Skeletal muscle cell (primary cell): ENCODE measurements around the gene SRL.
A peak's percentile ranks its signal among the peaks of the same experiment; 100 is the strongest.

ENCODE experiments used
- DNase-seq: peaks from one replicate; pipeline ENCODE4 v3.0.0-alpha.2; 2010; ENCODE audit warnings: low read depth
- H3K4me3 ChIP-seq: 2 replicates; pipeline ENCODE4 v1.5.1; 2011; ENCODE audit warnings: low read depth, mild to moderate bottlenecking, control low read depth, low read length, moderate library complexity

SRL gene

GRCh38 chr16:4241928-4242283, at the start of gene SRL:
Gene SRL (minus strand): TSS chr16:4242080. CDS start chr16:4242067, 13 bp downstream.
- no peak within 1 kb of the TSS for H3K4me3 ChIP-seq

GRCh38 chr16:4290236-4290830, 48.5 kb upstream of the SRL start:
- no peak for DNase-seq
- no peak overlapping the region for H3K4me3 ChIP-seq

More at GRCh38 chr16:4241928-4242283, at the start of gene SRL:
- DNase-seq, result no peak

- DNase-seq, result no peak
- H3K4me3 ChIP-seq, result no peak overlapping the region
Measured at GRCh38 chr16:4288148-4288921, 46.5 kb upstream of the SRL start.

GRCh38 chr16:4285167-4285566, 43.3 kb upstream of the SRL start:
- DNase-seq, result no peak
- no peak overlapping the region for H3K4me3 ChIP-seq

GRCh38 chr16:4283939-4284338, 42.1 kb upstream of the SRL start:
- no peak for DNase-seq

GRCh38 chr16:4283441-4283840, 41.6 kb upstream of the SRL start:
- no peak overlapping the region for H3K4me3 ChIP-seq
- no peak for DNase-seq

More at GRCh38 chr16:4283939-4284338, 42.1 kb upstream of the SRL start:
- H3K4me3 ChIP-seq, result no peak overlapping the region

GRCh38 chr16:4280625-4281024, 38.7 kb upstream of the SRL start:
- no peak overlapping the region for H3K4me3 ChIP-seq
- no peak for DNase-seq

GRCh38 chr16:4277987-4278513, 36.2 kb upstream of the SRL start:
- DNase-seq, result no peak

GRCh38 chr16:4275861-4276260, 34.0 kb upstream of the SRL start:
- no peak overlapping the region for H3K4me3 ChIP-seq
- DNase-seq, result no peak

More at GRCh38 chr16:4277987-4278513, 36.2 kb upstream of the SRL start:
- no peak overlapping the region for H3K4me3 ChIP-seq

- no peak for DNase-seq
- H3K4me3 ChIP-seq, result peak overlapping the region; percentile 82
Measured at GRCh38 chr16:4273858-4274311, 32.0 kb upstream of the SRL start.

GRCh38 chr16:4272114-4272956, 30.5 kb upstream of the SRL start:
- H3K4me3 ChIP-seq, result peak overlapping the region; percentile 82
- DNase-seq, result no peak

GRCh38 chr16:4271176-4272113, 29.6 kb upstream of the SRL start:
- peak; percentile 80 for DNase-seq
- peak overlapping the region; percentile 82 for H3K4me3 ChIP-seq

GRCh38 chr16:4270595-4270994, 28.7 kb upstream of the SRL start:
- H3K4me3 ChIP-seq, result peak overlapping the region; percentile 82
- no peak for DNase-seq

- no peak overlapping the region for H3K4me3 ChIP-seq
- no peak for DNase-seq
Measured at GRCh38 chr16:4270091-4270490, 28.2 kb upstream of the SRL start.

- no peak overlapping the region for H3K4me3 ChIP-seq
- DNase-seq, result no peak
Measured at GRCh38 chr16:4266372-4266771, 24.5 kb upstream of the SRL start.

- no peak for DNase-seq
- no peak overlapping the region for H3K4me3 ChIP-seq
Measured at GRCh38 chr16:4265676-4266075, 23.8 kb upstream of the SRL start.

- no peak for DNase-seq
- H3K4me3 ChIP-seq, result no peak overlapping the region
Measured at GRCh38 chr16:4264546-4264945, 22.7 kb upstream of the SRL start.

GRCh38 chr16:4263504-4264436, 21.9 kb upstream of the SRL start:
- DNase-seq, result peak; percentile 72
- no peak overlapping the region for H3K4me3 ChIP-seq
